ENCODE results near the gene UNC13A.

The UNC13A gene

DNA sequence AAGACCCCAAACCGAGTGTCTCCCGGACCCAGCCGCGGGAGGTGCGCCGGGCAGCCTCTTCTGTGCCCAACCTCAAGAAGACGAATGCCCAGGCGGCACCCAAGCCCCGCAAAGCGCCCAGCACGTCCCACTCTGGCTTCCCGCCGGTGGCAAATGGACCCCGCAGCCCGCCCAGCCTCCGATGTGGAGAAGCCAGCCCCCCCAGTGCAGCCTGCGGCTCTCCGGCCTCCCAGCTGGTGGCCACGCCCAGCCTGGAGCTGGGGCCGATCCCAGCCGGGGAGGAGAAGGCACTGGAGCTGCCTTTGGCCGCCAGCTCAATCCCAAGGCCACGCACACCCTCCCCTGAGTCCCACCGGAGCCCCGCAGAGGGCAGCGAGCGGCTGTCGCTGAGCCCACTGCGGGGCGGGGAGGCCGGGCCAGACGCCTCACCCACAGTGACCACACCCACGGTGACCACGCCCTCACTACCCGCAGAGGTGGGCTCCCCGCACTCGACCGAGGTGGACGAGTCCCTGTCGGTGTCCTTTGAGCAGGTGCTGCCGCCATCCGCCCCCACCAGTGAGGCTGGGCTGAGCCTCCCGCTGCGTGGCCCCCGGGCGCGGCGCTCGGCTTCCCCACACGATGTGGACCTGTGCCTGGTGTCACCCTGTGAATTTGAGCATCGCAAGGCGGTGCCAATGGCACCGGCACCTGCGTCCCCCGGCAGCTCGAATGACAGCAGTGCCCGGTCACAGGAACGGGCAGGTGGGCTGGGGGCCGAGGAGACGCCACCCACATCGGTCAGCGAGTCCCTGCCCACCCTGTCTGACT, 39.0 kb upstream of the UNC13A start:
- DNase-seq (ENCODE audit: low read depth): no peak
- in situ Hi-C loops (cut with HindIII; ENCODE audit: low sequenced_read_pairs): no loop called here
- no peak for TF ChIP-seq CTCF (IDR thresholded peaks at IDR 0.05; ENCODE audit: low read depth, low read length, missing control alignments)
- no peak overlapping the region for H3K4me3 ChIP-seq (ENCODE audit: low read depth, low read length)

GRCh38 chr19:17726136-17726741, 38.1 kb upstream of the UNC13A start:
- in situ Hi-C loops (cut with HindIII; ENCODE audit: low sequenced_read_pairs): no loop called here
- TF ChIP-seq CTCF (IDR thresholded peaks at IDR 0.05; ENCODE audit: low read depth, low read length, missing control alignments): no peak
- H3K4me3 ChIP-seq (ENCODE audit: low read depth, low read length): no peak overlapping the region
- no peak for DNase-seq (ENCODE audit: low read depth)

GRCh38 chr19:17725422-17726078, 37.4 kb upstream of the UNC13A start:
- peak; percentile 26 for TF ChIP-seq CTCF (IDR thresholded peaks at IDR 0.05; ENCODE audit: low read depth, low read length, missing control alignments)
- in situ Hi-C loops (cut with HindIII; ENCODE audit: low sequenced_read_pairs): no loop called here
- no peak for DNase-seq (ENCODE audit: low read depth)

GRCh38 chr19:17724655-17725054, 36.5 kb upstream of the UNC13A start:
- TF ChIP-seq CTCF (IDR thresholded peaks at IDR 0.05; ENCODE audit: low read depth, low read length, missing control alignments): no peak
- no peak for DNase-seq (ENCODE audit: low read depth)
- in situ Hi-C loops (cut with HindIII; ENCODE audit: low sequenced_read_pairs): no loop called here
- no peak overlapping the region for H3K4me3 ChIP-seq (ENCODE audit: low read depth, low read length)

More at GRCh38 chr19:17725422-17726078, 37.4 kb upstream of the UNC13A start:
- no peak overlapping the region for H3K4me3 ChIP-seq (ENCODE audit: low read depth, low read length)

- no peak for DNase-seq (ENCODE audit: low read depth)
- in situ Hi-C loops (cut with HindIII; ENCODE audit: low sequenced_read_pairs): no loop called here
- TF ChIP-seq CTCF (IDR thresholded peaks at IDR 0.05; ENCODE audit: low read depth, low read length, missing control alignments): no peak
- H3K4me3 ChIP-seq (ENCODE audit: low read depth, low read length): no peak overlapping the region
Observed at GRCh38 chr19:17722655-17723240, 34.6 kb upstream of the UNC13A start.

DNA sequence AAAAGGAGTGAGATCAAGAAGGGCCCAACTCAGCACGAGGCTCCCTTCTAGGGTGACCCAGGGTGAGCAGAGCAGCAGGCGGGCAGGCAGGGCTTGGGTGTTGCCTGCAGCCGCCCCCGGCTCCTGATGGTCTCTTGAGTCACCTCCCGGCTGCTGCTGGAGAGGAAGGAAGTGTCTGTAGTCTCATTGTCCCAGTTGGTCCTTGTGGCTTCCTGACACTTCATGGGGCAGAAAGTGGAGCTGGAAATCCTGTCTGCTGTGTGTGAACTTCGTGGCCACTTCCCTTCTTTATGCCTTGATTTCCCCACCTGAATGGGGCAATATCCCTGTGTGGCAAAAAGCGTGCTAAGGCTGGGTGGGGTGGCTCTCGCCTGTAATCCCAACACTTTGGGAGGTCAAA, 33.7 kb upstream of the UNC13A start:
- in situ Hi-C loops (cut with HindIII; ENCODE audit: low sequenced_read_pairs): no loop called here
- H3K4me3 ChIP-seq (ENCODE audit: low read depth, low read length): no peak overlapping the region
- TF ChIP-seq CTCF (IDR thresholded peaks at IDR 0.05; ENCODE audit: low read depth, low read length, missing control alignments): no peak
- no peak for DNase-seq (ENCODE audit: low read depth)

Data from astrocyte of the cerebellum (primary cell).